HAP-1 (cell line): ENCODE measurements around the gene RHOF.
A peak's percentile ranks its signal among the peaks of the same experiment; 100 is the strongest.

ENCODE experiments used
- DNase-seq, 2 experiments: peaks; one replicate each; pipeline ENCODE4 v3.0.0-alpha.2; 2016 to 2020; ENCODE audit warnings: low spot score in 2 of 2
- H3K27me3 ChIP-seq: fragments of 250-450 bp; sonication (Bioruptor Pico); 2 replicates; pipeline ENCODE4 v1.5.1; 2020; ENCODE audit warnings: low read depth, mild to moderate bottlenecking, moderate library complexity
- H3K36me3 ChIP-seq: fragments of 250-450 bp; sonication (Bioruptor Pico); replicated peaks from 2 replicates; pipeline ENCODE4 v1.5.1; 2020; ENCODE audit warnings: mild to moderate bottlenecking
- H3K4me1 ChIP-seq: fragments of 250-450 bp; sonication (Bioruptor Pico); 2 replicates; pipeline ENCODE4 v1.5.1; 2020; ENCODE audit warnings: mild to moderate bottlenecking
- H3K4me3 ChIP-seq: fragments of 250-450 bp; sonication (Bioruptor Pico); 2 replicates; pipeline ENCODE4 v1.5.1; 2020; ENCODE audit warnings: mild to moderate bottlenecking, moderate library complexity
- H3K9me3 ChIP-seq: fragments of 250-450 bp; sonication (Bioruptor Pico); 2 replicates; pipeline ENCODE4 v1.5.1; 2020; ENCODE audit warnings: mild to moderate bottlenecking, moderate library complexity
- in situ Hi-C: fragments of 300-500 bp; cut with MboI; formaldehyde crosslinking; loops from 3 replicates; pipeline ENCODE4 v1.14.3; 2020; ENCODE audit warnings: low sequenced_read_pairs, inconsistent platforms, mixed read lengths

RHOF gene

GRCh38 chr12:121804417-121805111 lies 11.1 kb upstream of the RHOF start:
- peaks cover 30% of the 10 kb centered on the region for H3K36me3 ChIP-seq
- H3K27me3 ChIP-seq: no peaks in the 10 kb centered on the region
- peak overlapping the region; percentile 65 for H3K4me3 ChIP-seq
- DNase-seq: peak; percentile 29 to 50
- H3K9me3 ChIP-seq: no peaks in the 10 kb centered on the region
- peaks cover 5% of the 10 kb centered on the region for H3K4me1 ChIP-seq
- in situ Hi-C loops: no loop called here

DNA sequence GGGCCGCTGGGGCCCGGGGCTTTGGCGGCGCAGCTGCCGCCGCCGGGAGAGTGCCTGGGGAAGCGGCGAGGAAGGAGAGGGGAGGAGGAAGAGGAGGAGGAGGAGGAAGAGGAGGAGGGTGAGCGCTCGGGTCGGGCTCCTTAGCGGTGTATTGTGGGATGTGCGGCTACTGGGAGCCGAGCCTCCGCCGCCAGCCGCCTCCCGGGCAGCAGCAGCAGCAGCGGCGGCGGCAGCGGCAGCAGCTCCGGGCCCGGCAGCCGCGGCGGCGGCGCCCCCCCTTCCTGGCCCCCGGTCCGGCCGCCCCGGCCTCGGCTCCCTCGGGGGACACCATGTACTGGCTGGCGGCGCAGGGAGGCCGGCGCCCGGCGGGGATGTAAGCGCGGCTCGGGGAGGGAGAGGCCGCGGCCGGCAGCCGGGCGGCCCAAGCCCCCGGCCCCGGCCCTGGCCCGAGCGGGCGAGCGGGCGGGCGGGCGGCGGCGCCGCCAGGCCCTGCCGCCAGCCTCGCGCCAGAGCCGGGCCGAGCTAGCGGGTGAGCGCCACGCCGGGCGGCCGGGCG lies 10.5 kb upstream of the RHOF start, which contains the start of gene SETD1B:
Gene SETD1B (plus strand): TSS at position 149 of the 556 bp plus-strand sequence. CDS start 729 bp downstream, outside the sequence.
- Histone ChIP-seq H3K27me3 (no peaks in the 10 kb centered on the region), H3K4me1 (peaks cover 10% of the 10 kb centered on the region), H3K4me3 (peak within 1 kb of the TSS; percentile 66), H3K36me3 (peaks cover 28% of the 10 kb centered on the region), H3K9me3 (no peaks in the 10 kb centered on the region)
- peak; percentile 67 to 73 for DNase-seq
- in situ Hi-C loops: no loop called here

DNA sequence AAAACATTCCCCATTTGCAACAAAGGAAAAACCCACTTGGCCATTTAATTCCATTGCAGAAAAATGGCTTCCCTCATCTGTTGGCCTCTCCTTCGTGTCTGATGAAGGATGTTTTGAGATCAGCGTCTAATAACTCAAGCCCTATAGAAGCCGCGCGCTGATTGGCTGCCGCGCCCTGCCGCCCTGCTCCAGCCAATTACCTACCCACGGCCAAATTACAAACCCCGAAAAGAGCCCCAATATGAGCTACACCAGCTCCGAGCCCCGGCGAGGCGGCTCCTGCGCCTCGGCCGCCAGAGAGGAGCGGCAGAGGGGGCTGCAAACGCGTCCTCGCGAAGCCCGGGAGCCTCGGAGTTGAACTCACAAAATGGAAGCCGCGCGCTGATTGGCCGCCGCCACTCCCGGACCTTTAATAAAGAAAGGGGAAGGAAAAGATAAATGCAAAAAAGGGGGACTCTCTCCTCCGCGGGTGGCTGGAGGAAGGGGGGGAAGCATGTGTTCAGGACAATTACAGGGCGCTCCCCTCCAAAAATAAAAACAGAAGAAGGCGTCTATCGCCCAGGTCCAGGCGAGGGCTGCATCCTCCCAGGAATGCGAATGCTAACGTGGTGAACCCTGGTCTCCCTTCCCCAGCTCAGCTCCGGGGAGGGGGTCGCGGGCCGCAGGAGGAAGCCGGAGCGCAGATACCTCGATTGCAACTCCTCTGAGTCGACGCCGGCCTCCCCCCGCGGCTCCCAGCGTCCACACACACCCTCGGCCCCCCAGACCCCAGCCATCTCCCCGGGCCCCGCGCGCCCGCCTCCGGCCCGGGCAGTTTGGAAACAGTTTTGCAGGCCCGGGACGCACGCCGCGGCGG lies 9.6 kb upstream of the RHOF start:
- in situ Hi-C loops: no loop called here
- H3K4me1 ChIP-seq: peaks cover 18% of the 10 kb centered on the region
- H3K4me3 ChIP-seq: peak overlapping the region; percentile 66
- DNase-seq: peak; percentile 91 to 96
- peaks cover 26% of the 10 kb centered on the region for H3K36me3 ChIP-seq
- no peaks in the 10 kb centered on the region for H3K9me3 ChIP-seq
- H3K27me3 ChIP-seq: no peaks in the 10 kb centered on the region

- no peaks in the 10 kb centered on the region for H3K27me3 ChIP-seq
- H3K4me3 ChIP-seq: peak overlapping the region; percentile 66
- no peak for DNase-seq
- in situ Hi-C loops: no loop called here
- peaks cover 29% of the 10 kb centered on the region for H3K36me3 ChIP-seq
- no peaks in the 10 kb centered on the region for H3K9me3 ChIP-seq
- H3K4me1 ChIP-seq: peaks cover 23% of the 10 kb centered on the region
Measured at GRCh38 chr12:121802485-121802842, 9.0 kb upstream of the RHOF start.

DNA sequence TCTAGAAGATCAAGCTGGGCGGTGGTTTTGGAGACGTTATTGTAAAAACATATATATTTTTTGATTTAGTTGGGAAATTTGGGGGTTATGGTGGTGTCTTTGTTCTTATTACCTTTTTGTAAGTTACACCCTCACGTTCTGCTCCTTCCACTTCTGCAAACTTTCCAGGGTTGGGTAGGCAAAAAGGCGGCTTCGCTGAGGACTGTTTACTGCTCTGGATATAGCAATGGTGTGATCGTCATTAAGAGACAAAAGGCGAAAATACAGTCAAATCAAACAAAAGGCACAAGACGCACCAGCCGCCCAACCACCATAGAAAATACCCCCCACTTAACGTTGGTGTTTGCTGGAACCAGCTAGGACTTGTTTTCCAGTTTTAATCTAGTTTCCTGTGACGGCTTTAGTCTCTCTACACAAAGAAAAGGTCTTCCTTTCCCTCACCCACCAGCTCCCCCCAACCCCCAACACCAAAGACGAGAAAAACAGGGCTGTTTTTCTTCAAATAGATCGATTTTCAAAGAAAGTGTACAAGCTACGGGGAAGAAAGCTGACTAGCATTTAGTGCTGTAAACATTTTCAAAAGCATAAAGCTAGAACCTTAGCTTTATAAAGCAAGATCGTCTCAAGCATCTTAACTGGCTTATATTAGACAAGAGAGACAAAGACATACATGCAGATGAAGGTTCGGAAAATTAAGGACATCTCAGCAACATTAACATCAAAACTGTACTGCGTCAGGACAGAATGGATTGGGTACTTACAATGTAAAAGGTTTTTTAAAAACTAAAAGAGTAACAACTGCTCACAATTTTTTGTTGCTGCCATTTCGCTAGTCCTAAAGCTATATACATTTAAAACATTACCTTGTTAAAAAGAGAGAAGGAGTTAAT lies 8.4 kb upstream of the RHOF start:
- peaks cover 34% of the 10 kb centered on the region for H3K36me3 ChIP-seq
- peak overlapping the region; percentile 66 for H3K4me3 ChIP-seq
- in situ Hi-C loops: no loop called here
- no peaks in the 10 kb centered on the region for H3K27me3 ChIP-seq
- no peaks in the 10 kb centered on the region for H3K9me3 ChIP-seq
- peaks cover 28% of the 10 kb centered on the region for H3K4me1 ChIP-seq
- DNase-seq: peak; percentile 77 to 89

GRCh38 chr12:121800694-121801594 lies 7.5 kb upstream of the RHOF start:
- Histone ChIP-seq H3K27me3 (no peaks in the 10 kb centered on the region), H3K4me3 (peak overlapping the region; percentile 66), H3K4me1 (peaks cover 33% of the 10 kb centered on the region), H3K9me3 (no peaks in the 10 kb centered on the region), H3K36me3 (peaks cover 43% of the 10 kb centered on the region)
- in situ Hi-C loops: no loop called here
- peak; percentile 44 to 76 for DNase-seq

- peak; percentile 74 to 87 for DNase-seq
- H3K9me3 ChIP-seq: no peaks in the 10 kb centered on the region
- H3K4me1 ChIP-seq: peaks cover 35% of the 10 kb centered on the region
- peak overlapping the region; percentile 74 for H3K4me3 ChIP-seq
- H3K27me3 ChIP-seq: no peaks in the 10 kb centered on the region
- peaks cover 52% of the 10 kb centered on the region for H3K36me3 ChIP-seq
- in situ Hi-C loops: loop anchor here (5.0 kb wide), 1 partner anchor 87 kb away; the partner anchor contains the start of gene PSMD9
Measured at GRCh38 chr12:121799842-121800693, 6.6 kb upstream of the RHOF start.

DNA sequence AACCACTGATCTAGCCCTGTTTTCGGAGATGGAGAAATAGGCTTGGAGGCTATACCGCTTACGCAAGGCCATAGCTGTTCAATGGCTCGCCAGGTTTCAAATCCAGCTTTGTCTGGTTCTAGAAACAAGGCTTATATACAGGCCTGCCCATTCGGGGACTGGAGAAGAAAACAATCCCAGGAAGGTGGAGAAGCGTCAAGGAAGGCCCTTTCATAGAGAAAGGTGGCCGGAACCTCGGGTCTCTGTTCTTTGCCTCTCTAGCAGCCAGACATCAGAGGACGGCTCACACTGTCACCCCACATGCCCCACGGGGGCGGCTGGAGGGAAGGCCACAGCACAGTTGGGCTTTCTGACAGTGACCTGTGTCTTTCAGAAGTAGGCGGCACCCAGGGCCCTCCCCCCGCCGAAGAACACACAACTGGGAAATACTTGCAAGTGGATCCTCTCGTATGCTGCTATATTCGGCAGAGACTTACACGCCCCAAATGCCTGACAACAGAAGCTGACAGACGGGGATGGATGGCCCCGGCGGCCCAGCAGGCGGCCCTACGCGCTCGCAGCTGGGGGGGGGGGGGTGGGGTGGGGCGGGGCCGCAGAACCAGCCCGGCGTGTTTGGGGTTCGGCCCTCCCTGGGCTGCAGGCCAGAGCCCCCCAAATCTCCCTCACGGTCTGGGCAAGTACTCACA lies 5.8 kb upstream of the RHOF start:
- peak; percentile 81 to 83 for DNase-seq
- H3K27me3 ChIP-seq: no peaks in the 10 kb centered on the region
- no peaks in the 10 kb centered on the region for H3K9me3 ChIP-seq
- H3K4me1 ChIP-seq: peaks cover 43% of the 10 kb centered on the region
- peak overlapping the region; percentile 74 for H3K4me3 ChIP-seq
- peaks cover 53% of the 10 kb centered on the region for H3K36me3 ChIP-seq
- in situ Hi-C loops: loop anchor here (5.0 kb wide), 1 partner anchor 88 kb away; the partner anchor contains the start of gene PSMD9

DNA sequence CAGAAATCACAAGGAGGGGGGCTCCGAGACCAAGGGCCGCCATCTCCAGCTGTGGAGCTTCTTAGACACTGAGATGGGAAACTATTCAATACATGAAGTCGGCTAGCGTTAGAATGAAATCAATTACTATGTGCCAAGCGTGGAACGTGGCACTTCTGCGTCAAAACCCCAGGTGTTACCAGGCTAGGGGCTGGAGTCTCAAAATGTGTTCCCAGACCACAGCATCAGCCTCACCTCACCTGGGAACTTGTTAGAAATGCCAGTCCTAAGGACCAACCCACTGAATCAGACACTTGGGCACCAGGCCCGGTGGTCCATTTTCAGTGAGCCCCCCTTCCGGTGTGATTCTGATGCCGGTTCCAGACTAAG lies 5.3 kb upstream of the RHOF start:
- H3K4me3 ChIP-seq: peak overlapping the region; percentile 74
- no peaks in the 10 kb centered on the region for H3K9me3 ChIP-seq
- no peak for DNase-seq
- in situ Hi-C loops: loop anchor here (5.0 kb wide), 1 partner anchor 89 kb away; the partner anchor contains the start of gene PSMD9
- no peaks in the 10 kb centered on the region for H3K27me3 ChIP-seq
- peaks cover 53% of the 10 kb centered on the region for H3K36me3 ChIP-seq
- H3K4me1 ChIP-seq: peaks cover 43% of the 10 kb centered on the region

DNA sequence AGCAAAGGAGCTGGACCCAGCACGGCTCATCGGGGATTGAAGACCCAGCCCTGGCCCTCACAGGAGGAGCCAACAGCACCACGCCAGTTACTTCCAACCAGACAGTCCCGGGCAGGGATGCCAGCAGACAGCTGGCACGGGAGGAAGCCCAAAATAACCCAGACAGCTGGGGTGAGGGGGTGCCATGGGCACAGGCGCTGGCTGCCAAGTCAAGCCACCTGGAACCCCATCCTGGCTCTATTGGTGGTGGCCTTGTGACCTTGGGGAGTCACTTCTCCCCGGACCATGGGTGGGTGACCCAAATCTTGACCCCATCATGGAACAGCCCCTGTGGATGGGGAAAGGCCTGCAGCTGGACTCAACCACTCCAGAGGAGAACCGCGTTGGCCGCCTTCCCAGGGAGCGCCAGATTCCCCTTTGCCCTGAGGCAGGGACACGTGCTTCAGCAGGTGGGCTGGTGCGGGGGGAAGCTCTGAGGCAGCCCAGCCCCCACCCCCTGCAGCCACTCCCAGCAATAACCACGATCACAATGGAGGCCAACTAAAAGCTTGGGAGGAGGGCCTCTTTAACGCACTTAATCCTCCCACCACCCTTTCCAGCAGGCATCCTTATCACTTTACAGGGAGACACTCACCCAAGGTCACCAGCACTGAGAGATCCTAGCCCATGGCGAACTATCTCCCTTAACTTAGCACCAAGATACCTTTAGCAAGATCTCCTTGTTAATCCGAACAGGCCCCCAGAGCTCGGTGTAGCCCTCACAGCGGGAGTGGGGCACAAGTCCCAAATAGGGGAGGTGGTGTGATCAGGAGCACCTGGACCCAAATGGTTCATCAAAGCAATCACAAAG lies 4.7 kb upstream of the RHOF start:
- Histone ChIP-seq H3K36me3 (peaks cover 53% of the 10 kb centered on the region), H3K27me3 (no peaks in the 10 kb centered on the region), H3K4me3 (peak overlapping the region; percentile 74), H3K9me3 (no peaks in the 10 kb centered on the region), H3K4me1 (peaks cover 43% of the 10 kb centered on the region)
- DNase-seq: peak; percentile 93 to 96
- in situ Hi-C loops: loop anchor here (5.0 kb wide), 1 partner anchor 89 kb away; the partner anchor contains the start of gene PSMD9
